PC-3 (cell line): Measurements from ENCODE around the gene MCTS1.

Experiments used
- EZH2 ChIP-seq: fragments of 300-600 bp; sonication (generic); IDR thresholded peaks from one replicate; pipeline ENCODE4 v1.6.1; 2017; ENCODE audit warnings: antibody characterized with exemption, mild to moderate bottlenecking, low read length; ENCODE audit not compliant: unreplicated experiment
- EZH2phosphoT487 ChIP-seq: fragments of 300-600 bp; sonication (generic); IDR thresholded peaks from 2 replicates; pipeline ENCODE4 v1.6.1; 2018; ENCODE audit warnings: mild to moderate bottlenecking, antibody characterized with exemption, low read length, borderline replicate concordance
- TF ChIP-seq, protein P1 (sequence below): fragments of 300-600 bp; sonication (generic); conservative IDR thresholded peaks from 2 replicates; pipeline ENCODE4 v1.5.1; 2017; ENCODE audit warnings: antibody characterized with exemption, low read depth, mild to moderate bottlenecking, low read length

DNA sequence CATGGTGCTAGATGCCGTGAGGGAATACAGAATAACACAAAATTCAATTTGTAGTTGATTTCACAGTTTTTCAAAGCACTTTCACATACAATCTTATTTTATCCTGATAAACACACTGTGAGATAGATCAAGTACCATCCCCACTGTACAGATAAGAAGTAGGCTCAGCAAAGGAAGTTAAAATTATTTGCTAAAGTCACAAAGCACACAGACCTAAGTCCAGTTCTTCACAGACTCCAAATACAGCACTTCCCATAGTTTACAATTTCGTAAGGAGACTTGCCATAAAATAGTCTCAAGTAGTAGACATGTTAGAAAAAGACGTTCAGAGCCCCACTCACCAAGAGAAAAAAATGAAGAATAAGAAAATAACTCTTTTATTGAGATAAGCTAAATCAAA lies 35.3 kb upstream of the MCTS1 start:
- TF ChIP-seq, protein P1, sequence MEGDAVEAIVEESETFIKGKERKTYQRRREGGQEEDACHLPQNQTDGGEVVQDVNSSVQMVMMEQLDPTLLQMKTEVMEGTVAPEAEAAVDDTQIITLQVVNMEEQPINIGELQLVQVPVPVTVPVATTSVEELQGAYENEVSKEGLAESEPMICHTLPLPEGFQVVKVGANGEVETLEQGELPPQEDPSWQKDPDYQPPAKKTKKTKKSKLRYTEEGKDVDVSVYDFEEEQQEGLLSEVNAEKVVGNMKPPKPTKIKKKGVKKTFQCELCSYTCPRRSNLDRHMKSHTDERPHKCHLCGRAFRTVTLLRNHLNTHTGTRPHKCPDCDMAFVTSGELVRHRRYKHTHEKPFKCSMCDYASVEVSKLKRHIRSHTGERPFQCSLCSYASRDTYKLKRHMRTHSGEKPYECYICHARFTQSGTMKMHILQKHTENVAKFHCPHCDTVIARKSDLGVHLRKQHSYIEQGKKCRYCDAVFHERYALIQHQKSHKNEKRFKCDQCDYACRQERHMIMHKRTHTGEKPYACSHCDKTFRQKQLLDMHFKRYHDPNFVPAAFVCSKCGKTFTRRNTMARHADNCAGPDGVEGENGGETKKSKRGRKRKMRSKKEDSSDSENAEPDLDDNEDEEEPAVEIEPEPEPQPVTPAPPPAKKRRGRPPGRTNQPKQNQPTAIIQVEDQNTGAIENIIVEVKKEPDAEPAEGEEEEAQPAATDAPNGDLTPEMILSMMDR, result no peak
- no peak for TF ChIP-seq EZH2phosphoT487
- TF ChIP-seq EZH2, result no peak
